Measurements from ENCODE around the gene IGFBPL1. TPM values are rescaled to one million over a fixed set of nuclear protein-coding genes. Genes with fewer than 3 reads are reported as not detected.

Gene IGFBPL1
- total and polyA plus RNA-seq, 2 of the 8 experiments (the other 6 are each of a cell fraction or from before 2014, with no cell fraction given): 31.3 to 33.8 TPM

- Histone ChIP-seq H2BK12ac (ENCODE audit: low read depth, low read length) (no peak overlapping the region), H3K23me2 (ENCODE audit: low read depth, low read length) (no peaks in the 10 kb centered on the region; the same call in 1 of the 2 replicates), H2AK5ac (ENCODE audit: low read depth, low read length) (no peak overlapping the region), H3K36me3 (ENCODE audit: control insufficient read depth in 2 of 4, insufficient read depth in 4 of 4, low read length in 3 of 4) (peaks cover 0 to 5% (median 2%) of the 10 kb centered on the region in 4 experiments; a peak in 2 of 8 replicates), H3K9ac (replicated peaks in 1 of 4; ENCODE audit: extremely low read depth in 1 of 4, low read depth in 3 of 4, low read length in 3 of 4) (no peak overlapping the region), H3K27ac (ENCODE audit: low read depth, low read length) (no peak overlapping the region), H3K4ac (replicated peaks; ENCODE audit: insufficient read length, low read depth, low read length) (no peak overlapping the region), H4K20me1 (replicated peaks in 1 of 2; ENCODE audit: control insufficient read depth in 1 of 2, insufficient read depth in 2 of 2, low read length in 2 of 2) (peaks cover 0 to 2% of the 10 kb centered on the region in 2 experiments), H3K27me3 (replicated peaks in 1 of 4; ENCODE audit: control insufficient read depth in 3 of 4, extremely low read depth in 1 of 4, insufficient read depth in 3 of 4, low read length in 3 of 4) (no peaks in the 10 kb centered on the region), H3K56ac (replicated peaks; ENCODE audit: insufficient read length, low read depth, low read length) (no peak overlapping the region), H3K4me3 (ENCODE audit: extremely low read depth in 1 of 4, insufficient read depth in 2 of 4, low read depth in 3 of 4, low read length in 4 of 4) (no peak overlapping the region), H3K14ac (ENCODE audit: insufficient read length) (no peak overlapping the region), H2BK120ac (replicated peaks; ENCODE audit: low read depth, low read length) (no peak overlapping the region), H3K79me2 (ENCODE audit: control insufficient read depth in 1 of 2, insufficient read depth in 2 of 2, low read length in 2 of 2) (no peaks in the 10 kb centered on the region), H3K9me3 (ENCODE audit: insufficient read depth in 2 of 2, low read depth in 1 of 2, low read length in 1 of 2) (no peaks in the 10 kb centered on the region), H3K4me1 (replicated peaks in 1 of 4; ENCODE audit: control insufficient read depth in 3 of 4, insufficient read depth in 4 of 4, low read length in 3 of 4) (peaks cover 0 to 12% (median 6%) of the 10 kb centered on the region in 4 experiments; a peak in 5 of 7 replicates), H2BK15ac (ENCODE audit: low read length) (no peak overlapping the region), H4K5ac (ENCODE audit: insufficient read length, low read depth, low read length) (no peak overlapping the region), H3K18ac (ENCODE audit: extremely low read depth, low read length) (no peak overlapping the region), H4K8ac (ENCODE audit: extremely low read depth, insufficient read depth, low read length) (no peak overlapping the region), H2AFZ (ENCODE audit: low read length) (no peak overlapping the region), H2BK20ac (ENCODE audit: low read length) (no peak overlapping the region), H3K4me2 (ENCODE audit: insufficient read depth in 1 of 2, low read depth in 2 of 2, low read length in 2 of 2) (no peak overlapping the region), H3K79me1 (ENCODE audit: low read depth, low read length) (no peaks in the 10 kb centered on the region), H4K91ac (replicated peaks; ENCODE audit: insufficient read length, low read length) (no peak overlapping the region), H3K23ac (ENCODE audit: insufficient read length) (no peak overlapping the region), H2BK5ac (ENCODE audit: low read depth, low read length) (no peak overlapping the region)
- ChIA-PET CTCF (ENCODE audit: partially characterized antibody) (interaction anchor here (2.1 kb wide), 1 partner anchor 12 kb away, joined by 7 read pairs; no protein-coding TSS in a partner anchor), POLR2A (ENCODE audit: partially characterized antibody) (interaction anchor here (1.2 kb wide), 1 partner anchor 15 kb away, joined by 3 read pairs; no protein-coding TSS in a partner anchor)
- FAIRE-seq (no peak), DNase-seq (ENCODE audit: low read depth in 1 of 2, low spot score in 2 of 2) (no peak)
- WGBS, 2 experiments (ENCODE audit: extremely low coverage in 1 of 2, insufficient coverage in 1 of 2, insufficient read length in 1 of 2, insufficient replicate concordance in 2 of 2, low coverage in 1 of 2, low lambda C conversion rate in 2 of 2, missing lambda C conversion rate in 1 of 2): 86% methylated on average over 6 of the region's 6 CpGs; no CpG with 5 or more reads in 1 of the 2 experiments
- TF ChIP-seq BACH1 (IDR thresholded peaks at IDR 0.05; ENCODE audit: low read length) (no peak), EZH2 (IDR thresholded peaks at IDR 0.05; ENCODE audit: low read depth, low read length, severe bottlenecking) (no peak), MAFK (IDR thresholded peaks at IDR 0.05; ENCODE audit: low read depth, low read length) (no peak), ASH2L (IDR thresholded peaks at IDR 0.05; ENCODE audit: low read length) (no peak), JUND (IDR thresholded peaks at IDR 0.05; ENCODE audit: low read length) (no peak)
- TF ChIP-seq, protein P1, sequence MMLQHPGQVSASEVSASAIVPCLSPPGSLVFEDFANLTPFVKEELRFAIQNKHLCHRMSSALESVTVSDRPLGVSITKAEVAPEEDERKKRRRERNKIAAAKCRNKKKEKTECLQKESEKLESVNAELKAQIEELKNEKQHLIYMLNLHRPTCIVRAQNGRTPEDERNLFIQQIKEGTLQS (IDR thresholded peaks at IDR 0.05; ENCODE audit: insufficient read depth, low read depth, low read length): no peak
Observed at GRCh38 chr9:38412751-38413150, 11.5 kb downstream of the IGFBPL1 start.

Measured in H1 (cell line).